ENCODE data around the gene TRIM10.
"Not testable (repeated sequence)": the region's sequence is repeated elsewhere in the genome, so short reads cannot be mapped to it uniquely, and the experiment has no call there.

- not testable (repeated sequence) for TF ChIP-seq FEZF1 (tag by site-specific recombination; IDR thresholded peaks at IDR 0.05); ZBTB8A (tag by site-specific recombination; IDR thresholded peaks at IDR 0.05); ZBTB21 (tag by site-specific recombination; IDR thresholded peaks at IDR 0.05); CTCF (tag by site-specific recombination; IDR thresholded peaks at IDR 0.05); ELK4 (IDR thresholded peaks at IDR 0.05; ENCODE audit: borderline replicate concordance, low read depth, low read length); ZNF302 (tag by site-specific recombination; IDR thresholded peaks at IDR 0.05; ENCODE audit: low read depth); ZNF146 (tag by site-specific recombination; IDR thresholded peaks at IDR 0.05); ZNF791 (tag by site-specific recombination; IDR thresholded peaks at IDR 0.05)
- 0 out of 2 replicates have a peak, but pooled peaks have one; percentile 23 for TF ChIP-seq PRDM10 (tag by site-specific recombination; IDR thresholded peaks at IDR 0.05)
These were observed 42.3 kb downstream of the TRIM10 start for GRCh38 chr6:30118691-30119090.
